ENCODE results near the gene GALNTL6.

The GALNTL6 gene

DNA sequence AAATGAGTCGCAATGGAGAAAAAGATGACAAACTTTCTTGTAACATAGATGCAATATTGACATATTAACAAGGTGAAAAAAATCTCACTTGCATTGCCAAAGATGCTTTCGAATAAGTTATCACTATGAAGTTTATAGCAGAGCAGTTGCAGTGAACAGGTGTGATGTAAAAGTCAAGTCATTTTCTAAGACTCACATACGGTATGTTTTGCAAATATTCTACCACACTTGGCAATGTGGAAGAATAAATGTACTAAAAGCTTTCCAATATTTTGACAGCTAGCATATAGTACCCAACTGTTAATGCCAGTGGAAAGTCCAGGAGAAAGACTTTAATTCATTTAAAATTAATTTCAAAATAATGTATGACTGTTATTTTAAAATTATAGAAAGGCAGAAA lies 76.5 kb downstream of the GALNTL6 start:
- DNase-seq, result no peak

DNA sequence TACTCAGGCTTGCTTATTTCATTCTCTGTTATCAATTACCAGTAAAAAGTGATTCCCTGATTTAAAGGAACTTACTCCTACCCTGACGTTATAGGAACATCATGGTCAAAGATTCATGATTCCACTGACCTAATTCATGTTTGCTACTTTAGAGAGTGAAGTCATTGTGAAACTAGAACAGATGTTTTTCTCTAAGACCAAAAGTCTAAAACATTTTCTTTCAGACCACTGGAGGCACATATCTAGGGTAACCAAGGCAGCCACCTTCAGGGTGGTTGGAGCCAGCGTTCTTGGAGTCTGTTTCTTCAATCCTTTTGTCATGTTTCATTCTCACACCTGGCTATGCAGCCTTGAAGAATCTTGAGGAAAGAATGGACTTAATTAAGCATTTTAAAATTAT lies 77.8 kb downstream of the GALNTL6 start:
- DNase-seq, result no peak

DNA sequence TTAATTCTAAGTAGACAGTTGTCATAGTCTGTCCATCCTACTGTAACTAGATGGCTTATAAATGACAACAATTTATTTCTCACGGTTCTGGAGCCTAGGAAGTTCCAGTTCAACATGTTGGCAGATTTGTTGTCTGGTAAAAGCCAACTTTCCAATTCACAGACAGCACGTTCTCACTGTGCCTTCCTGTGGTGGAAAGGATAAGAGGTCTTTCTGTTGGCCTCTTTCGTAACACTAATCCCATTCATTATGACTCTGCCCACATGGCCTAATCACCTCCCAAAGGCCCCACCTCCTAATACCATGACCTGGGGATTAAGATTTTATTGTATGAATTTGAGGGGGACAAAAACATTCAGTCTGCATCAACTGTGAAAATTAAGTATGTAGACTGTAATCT lies 83.2 kb downstream of the GALNTL6 start:
- no peak for DNase-seq

DNA sequence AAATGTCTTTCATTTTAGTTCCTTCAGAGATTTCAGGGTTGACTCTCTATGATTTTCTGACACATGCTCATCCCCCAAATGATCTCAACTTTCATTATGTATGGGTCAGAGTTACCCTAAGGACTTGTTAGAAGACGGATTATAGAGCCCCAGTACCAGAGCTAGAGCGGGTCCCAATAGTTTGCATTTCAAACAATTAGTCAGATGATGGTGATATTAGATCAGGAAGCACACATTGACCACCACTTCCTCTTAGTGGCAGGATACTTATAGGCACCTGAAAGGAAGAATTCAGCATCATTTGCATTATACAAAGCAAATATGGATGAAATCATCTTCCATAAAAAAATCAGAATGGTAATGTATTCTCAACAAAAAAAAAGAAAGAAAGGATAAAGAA lies 106.1 kb downstream of the GALNTL6 start:
- DNase-seq, result no peak

DNA sequence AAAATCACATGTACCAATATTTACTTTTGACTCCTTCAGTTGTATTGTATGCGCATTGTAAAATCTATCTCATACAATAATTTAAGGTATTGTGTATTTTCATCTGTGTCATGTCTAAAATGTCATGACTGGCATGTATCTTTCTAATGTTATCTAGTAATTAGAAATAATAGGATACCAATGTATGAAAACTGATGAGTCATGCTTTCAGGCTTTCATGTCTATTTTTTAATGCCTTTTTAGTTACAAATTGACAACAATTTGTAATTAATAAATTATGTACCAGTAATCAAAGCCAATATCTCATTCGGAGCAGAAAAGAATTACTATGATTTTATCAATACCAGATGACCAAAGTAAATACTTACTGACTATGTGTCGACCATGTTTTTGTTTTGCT lies 107.7 kb downstream of the GALNTL6 start:
- DNase-seq, result no peak

GRCh38 chr4:171924746-171925376 lies 111.7 kb downstream of the GALNTL6 start:
- DNase-seq, result no peak

GRCh38 chr4:171928336-171928735 lies 115.1 kb downstream of the GALNTL6 start:
- no peak for DNase-seq

DNA sequence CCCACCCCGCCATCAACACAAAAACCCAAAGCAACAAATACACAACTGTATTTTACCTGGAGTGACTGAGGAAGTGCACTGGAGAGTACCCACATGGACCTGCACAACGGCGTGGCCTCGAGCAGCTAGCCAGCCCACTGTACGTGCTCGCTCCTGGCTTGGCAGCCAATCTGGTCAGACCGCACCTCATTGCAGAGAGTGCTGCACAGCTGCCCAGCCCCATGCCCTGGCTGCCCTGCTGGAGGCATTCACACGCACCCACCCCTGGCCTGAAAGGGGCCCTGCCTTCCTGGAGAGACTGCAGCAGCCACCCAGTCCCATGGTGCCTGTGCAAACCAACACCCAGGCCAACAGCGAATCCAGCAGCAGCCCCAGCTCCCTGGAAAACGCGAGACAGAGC lies 116.3 kb downstream of the GALNTL6 start:
- DNase-seq, result no peak

DNA sequence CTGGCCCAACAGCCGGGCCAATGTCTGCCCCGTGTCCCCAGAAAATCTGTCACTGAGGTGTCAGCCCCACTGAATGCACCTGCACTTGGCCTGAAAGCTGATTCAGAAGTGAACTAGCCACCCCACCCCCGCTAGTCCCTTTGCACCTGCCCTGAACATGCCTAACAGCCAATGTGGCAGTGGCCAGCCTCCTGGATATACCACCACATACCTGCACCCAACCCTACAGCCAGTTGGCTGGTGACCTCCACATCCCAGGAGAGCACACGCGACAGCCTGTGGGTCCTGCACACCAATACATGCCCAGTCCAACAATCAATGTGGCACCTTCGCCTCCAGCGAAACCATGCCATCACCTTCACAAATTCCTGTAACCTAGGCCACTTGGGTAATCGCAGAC lies 116.7 kb downstream of the GALNTL6 start:
- DNase-seq, result no peak

DNA sequence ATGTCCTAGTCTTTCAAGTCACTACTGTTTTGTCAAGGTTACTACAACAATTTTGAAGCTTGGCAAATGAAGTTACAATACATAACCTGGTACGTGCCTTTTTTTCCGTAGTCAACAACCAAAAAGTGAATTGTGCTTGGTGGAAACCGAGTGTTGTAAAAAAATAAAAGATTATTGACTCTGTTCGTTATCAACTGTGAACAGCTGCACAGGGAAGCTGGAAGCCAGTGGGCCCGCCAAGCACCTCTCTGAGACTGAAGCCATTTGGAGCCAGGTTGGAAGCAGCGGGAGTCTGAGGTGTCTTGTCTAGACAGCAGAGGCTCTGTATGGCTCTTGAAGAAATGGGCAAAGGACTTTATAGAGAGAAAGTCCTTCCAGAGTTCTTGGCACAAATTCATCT lies 119.0 kb downstream of the GALNTL6 start:
- no peak for DNase-seq

- DNase-seq, result no peak
Measured at GRCh38 chr4:171940656-171941055, 127.5 kb downstream of the GALNTL6 start.

DNA sequence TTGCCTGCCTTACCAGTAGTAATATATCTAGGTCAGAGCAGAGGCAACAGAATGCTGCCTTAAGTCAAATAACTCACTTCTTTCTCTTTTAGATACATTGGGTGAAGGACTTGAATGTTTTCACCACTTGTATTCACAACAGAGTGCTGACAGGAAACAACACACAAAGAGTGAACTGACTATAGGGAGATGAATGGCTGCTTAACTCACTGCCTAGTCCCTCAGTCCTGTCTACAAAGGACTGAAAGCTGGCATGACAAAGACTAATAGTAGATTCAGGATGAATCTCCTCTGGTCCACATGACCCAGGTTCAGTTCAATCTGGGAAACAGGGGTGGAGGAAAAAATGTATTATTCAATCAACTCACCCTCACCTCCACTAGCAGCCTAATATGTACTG lies 134.2 kb downstream of the GALNTL6 start:
- no peak for DNase-seq

DNA sequence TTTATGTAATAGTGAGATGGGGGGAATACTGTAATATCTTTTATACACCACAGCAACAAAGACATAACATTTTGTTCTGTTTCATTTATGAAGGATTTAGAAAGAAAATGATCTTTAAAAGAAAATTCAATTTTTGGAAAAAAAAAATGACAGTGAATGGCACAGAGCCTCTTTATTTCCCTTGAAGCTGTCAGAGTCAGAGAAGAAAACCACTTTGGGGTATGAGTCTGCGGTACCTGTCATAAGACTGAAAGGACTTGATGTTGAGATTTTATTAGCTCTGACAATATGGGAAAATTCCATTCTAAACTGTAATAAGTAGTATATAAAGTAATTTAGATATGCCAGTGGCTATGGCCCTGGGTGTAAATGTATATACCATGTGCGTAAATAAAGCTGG lies 134.8 kb downstream of the GALNTL6 start:
- no peak for DNase-seq

GRCh38 chr4:171954650-171955049 lies 141.4 kb downstream of the GALNTL6 start:
- no peak for DNase-seq

DNA sequence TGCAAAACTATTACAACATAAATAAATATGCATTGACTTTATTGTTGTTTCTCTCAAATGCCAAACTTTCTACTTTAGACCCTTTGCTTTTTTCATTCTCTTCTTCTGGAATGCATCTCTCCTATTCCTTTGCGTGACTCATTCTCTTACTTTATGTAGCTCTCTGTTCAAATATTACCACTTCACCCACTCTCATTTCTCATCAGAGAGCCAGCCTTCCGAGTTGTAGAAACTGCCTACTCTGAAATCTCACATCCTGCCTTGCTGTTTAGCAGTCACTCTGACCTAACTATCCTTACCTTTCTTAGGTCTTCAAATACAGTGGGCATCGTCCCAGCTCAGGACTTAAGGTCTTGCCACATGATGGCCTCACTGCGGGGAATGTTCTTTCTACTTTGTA lies 143.5 kb downstream of the GALNTL6 start:
- DNase-seq, result no peak

DNA sequence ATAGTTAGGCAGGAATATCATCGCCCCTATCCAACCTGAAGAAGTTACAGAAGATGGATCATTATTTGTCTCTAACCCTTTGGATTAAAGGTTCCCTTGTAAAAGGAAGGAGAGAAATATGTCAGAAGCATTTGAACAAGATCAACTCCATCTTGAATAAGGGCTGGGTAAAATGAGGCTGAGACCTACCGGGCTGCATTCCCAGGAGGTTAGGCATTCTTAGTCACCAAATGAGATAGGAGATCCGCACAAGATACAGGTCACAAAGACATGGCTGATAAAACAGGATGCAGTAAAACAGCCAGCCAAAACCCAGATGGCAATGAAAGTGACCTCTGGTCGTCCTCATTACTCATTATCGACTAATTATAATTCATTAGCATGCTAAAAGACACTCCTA lies 148.9 kb downstream of the GALNTL6 start:
- no peak for DNase-seq

- no peak for DNase-seq
Measured at GRCh38 chr4:171966356-171966755, 153.2 kb downstream of the GALNTL6 start.

DNA sequence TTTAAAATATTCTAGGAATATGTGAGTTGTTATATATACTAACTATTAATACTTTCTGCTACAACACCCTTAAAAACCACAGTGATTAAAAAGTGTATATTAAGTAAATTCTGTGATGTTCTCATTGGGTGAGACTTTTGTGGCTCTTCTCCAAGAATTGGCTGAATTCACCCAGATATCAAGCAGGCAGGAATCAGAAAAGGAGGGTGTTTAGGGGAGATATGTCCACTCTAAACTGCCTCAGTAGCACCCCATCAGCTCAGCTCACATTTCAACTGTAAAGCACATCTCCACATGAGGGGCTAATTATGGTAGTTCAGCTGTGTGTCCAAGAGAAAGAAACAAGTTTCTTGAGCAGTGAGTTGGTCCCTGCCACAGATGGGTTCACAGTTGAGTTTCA lies 165.0 kb downstream of the GALNTL6 start:
- no peak for DNase-seq

- DNase-seq, result no peak
Measured at GRCh38 chr4:171979461-171979860, 166.3 kb downstream of the GALNTL6 start.

DNA sequence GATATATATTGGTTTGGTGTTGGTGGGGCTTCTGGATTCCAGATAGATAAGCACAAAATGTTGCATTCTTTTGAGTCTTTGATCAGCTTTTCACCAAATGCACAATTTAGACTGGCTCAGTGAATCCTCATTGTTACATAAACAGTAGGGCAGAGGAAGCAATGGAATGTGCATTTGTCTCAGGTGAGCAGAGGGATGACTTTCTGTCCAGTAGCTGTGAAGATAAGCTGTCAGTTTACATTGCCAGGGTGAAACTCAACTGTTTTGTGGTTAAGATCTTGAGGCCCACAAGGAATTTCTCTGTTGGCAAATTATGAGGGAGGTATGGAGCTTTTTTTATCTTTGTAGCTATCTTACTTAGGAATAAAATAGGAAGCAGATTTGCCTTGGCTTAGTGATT lies 168.0 kb downstream of the GALNTL6 start:
- no peak for DNase-seq

GRCh38 chr4:171983935-171984805 lies 171.0 kb downstream of the GALNTL6 start:
- DNase-seq, result no peak

DNA sequence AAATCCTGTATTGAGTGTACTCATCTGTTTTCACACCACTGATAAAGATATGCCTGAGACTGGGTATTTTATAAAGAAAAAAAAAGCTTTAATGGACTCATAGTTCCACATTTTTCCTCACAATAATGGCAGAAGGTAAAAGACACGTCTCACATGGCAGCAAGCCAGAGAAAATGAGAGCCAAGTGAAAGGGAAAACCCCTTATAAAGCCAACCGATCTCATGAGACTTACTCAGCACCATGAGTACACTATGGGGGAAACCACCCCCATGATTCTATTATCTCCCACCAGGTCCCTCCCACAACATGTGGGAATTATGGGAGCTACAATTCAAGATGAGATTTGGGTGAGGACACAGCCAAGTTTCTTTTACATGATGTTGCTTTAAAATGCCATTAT lies 171.9 kb downstream of the GALNTL6 start:
- no peak for DNase-seq

- no peak for DNase-seq
Measured at GRCh38 chr4:171993247-171993646, 180.0 kb downstream of the GALNTL6 start.

GRCh38 chr4:172007889-172008288 lies 194.7 kb downstream of the GALNTL6 start:
- no peak for DNase-seq

All from NCI-H187 treated with DMSO at 0.1 percent for 48 hours (cell line).